DLD1 (cell line): Measurements from ENCODE around the gene YWHAB.

Source experiments
- in situ Hi-C: cut with HindIII; loops from 2 replicates; pipeline ENCODE4 v1.10.0; 2017; ENCODE audit warnings: low sequenced_read_pairs

The YWHAB gene

DNA sequence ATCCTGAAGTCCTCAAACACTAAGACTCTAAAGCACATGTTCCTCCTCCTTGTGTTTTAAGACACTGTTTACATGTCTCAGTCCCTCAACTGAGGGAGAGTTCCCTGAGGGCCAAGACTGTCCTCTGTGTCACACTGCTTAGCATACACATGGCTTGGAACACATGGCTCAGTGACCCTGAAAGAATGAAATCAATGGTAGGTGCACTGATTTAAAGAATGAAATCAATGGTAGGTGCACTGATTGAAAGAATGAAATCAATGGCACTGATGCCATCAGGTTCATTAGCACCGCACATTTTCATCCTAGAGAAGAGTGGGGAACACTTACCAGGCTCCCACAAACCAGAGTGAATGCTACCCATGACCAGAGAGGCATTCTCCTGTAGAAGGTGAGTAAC lies 64.9 kb downstream of the YWHAB start:
- in situ Hi-C loops, result no loop called here

DNA sequence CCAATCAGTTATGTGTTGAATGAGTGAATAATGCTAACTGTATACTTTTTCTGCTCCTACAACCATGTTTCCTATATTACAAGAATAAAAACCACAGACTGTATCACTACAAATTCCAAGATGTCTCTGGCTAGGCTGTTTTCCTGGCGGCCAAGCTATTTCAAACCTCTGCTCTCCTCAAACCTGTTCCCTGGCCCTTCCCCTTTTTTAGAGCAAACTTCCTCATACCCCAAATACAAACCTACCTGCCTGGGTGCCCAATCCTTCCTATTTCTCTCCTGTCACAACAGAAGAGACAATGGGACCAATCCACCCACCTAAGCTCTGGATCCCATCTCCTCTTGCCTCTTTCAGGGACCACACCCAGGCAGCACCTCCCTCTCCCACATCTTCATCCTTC lies 67.2 kb downstream of the YWHAB start:
- in situ Hi-C loops, result no loop called here

DNA sequence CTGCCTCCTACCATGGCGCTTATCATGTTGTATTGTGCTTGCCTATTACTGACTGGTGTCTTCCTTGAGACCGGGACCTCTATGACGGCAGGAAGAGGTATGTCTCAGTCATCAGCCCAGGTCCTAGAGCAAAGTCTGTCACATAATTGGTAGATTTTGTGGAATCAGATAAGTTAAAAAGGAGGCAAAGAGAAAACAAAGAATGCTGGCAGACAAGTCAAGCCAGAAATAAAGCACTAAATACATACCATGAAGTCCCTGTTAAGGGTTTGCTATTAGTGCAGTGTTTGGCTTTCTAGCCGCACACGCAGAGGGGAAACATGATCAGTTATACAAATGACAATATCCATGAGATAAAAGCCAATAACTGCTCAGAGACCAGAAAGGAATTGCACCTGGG lies 68.7 kb downstream of the YWHAB start:
- in situ Hi-C loops, result no loop called here

- in situ Hi-C loops, result no loop called here
Observed at GRCh38 chr20:44955270-44955669, 69.8 kb downstream of the YWHAB start.

DNA sequence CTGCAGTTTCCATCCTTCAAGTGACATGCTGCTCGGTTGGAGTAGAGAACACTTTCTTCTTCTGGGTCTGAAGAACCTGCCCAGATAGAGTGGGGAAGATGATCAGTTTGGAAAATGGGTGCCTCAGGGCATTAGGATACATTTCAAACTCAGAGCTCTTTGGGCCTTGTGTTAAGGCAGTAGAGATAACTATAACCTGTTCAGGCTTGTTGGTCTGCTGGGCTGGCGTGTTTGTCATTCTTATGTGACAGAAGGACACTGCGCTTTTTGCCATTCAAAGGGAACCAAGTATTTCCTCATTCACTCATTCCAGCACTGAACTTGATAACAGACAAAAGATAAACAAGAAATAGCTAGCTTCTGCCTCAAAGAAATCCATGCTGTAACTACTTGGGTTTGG lies 70.9 kb downstream of the YWHAB start:
- in situ Hi-C loops, result no loop called here
